MM.1S (cell line): ENCODE data around the gene DIS3L2.

Source experiments
- DNase-seq: peaks from one replicate; pipeline ENCODE4 v3.0.0-alpha.2; 2015
- H2AFZ ChIP-seq: fragments of 300-600 bp; sonication (generic); 2 replicates; pipeline ENCODE4 v1.6.0; 2016; ENCODE audit warnings: antibody characterized with exemption, low read length
- H3F3A ChIP-seq: fragments of 300-600 bp; sonication (generic); 2 replicates; pipeline ENCODE4 v1.6.1; 2016; ENCODE audit warnings: mild to moderate bottlenecking, antibody characterized with exemption, low read length, moderate library complexity, mixed read lengths; ENCODE audit not compliant: insufficient read depth
- H3K27ac ChIP-seq: fragments of 300-600 bp; sonication (generic); 2 replicates; pipeline ENCODE4 v1.5.1; 2016; ENCODE audit warnings: mild to moderate bottlenecking, low read length
- H3K27me3 ChIP-seq: fragments of 300-600 bp; sonication (generic); replicated peaks from 2 replicates; pipeline ENCODE4 v1.6.0; 2016; ENCODE audit warnings: low read length; ENCODE audit not compliant: insufficient read depth
- H3K36me3 ChIP-seq: fragments of 300-600 bp; sonication (generic); replicated peaks from 2 replicates; pipeline ENCODE4 v1.6.1; 2016; ENCODE audit warnings: mild to moderate bottlenecking, low read length, mixed read lengths; ENCODE audit not compliant: insufficient read depth
- H3K4me1 ChIP-seq: fragments of 300-600 bp; sonication (generic); 2 replicates; pipeline ENCODE4 v1.6.1; 2016; ENCODE audit warnings: low read length, mixed read lengths
- H3K4me2 ChIP-seq: fragments of 300-600 bp; sonication (generic); 2 replicates; pipeline ENCODE4 v1.6.0; 2016; ENCODE audit warnings: low read depth, low read length
- H3K4me3 ChIP-seq: fragments of 300-600 bp; sonication (generic); 2 replicates; pipeline ENCODE4 v1.5.1; 2016; ENCODE audit warnings: low read length, mixed read lengths
- H3K79me2 ChIP-seq: fragments of 300-600 bp; sonication (generic); 2 replicates; pipeline ENCODE4 v1.6.1; 2016; ENCODE audit warnings: mixed run types, low read length, mixed read lengths
- H3K9ac ChIP-seq: fragments of 300-600 bp; sonication (generic); 2 replicates; pipeline ENCODE4 v1.6.1; 2016; ENCODE audit warnings: low read length, mixed read lengths
- H3K9me2 ChIP-seq: fragments of 300-600 bp; sonication (generic); replicated peaks from 2 replicates; pipeline ENCODE4 v1.6.1; 2016; ENCODE audit warnings: mild to moderate bottlenecking, low read length, mixed read lengths; ENCODE audit not compliant: insufficient read depth
- H3K9me3 ChIP-seq: fragments of 300-600 bp; sonication (generic); replicated peaks from 2 replicates; pipeline ENCODE4 v1.6.1; 2016; ENCODE audit warnings: mild to moderate bottlenecking, low read length, mixed read lengths; ENCODE audit not compliant: insufficient read depth
- H4K20me1 ChIP-seq: fragments of 300-600 bp; sonication (generic); 2 replicates; pipeline ENCODE4 v1.6.1; 2016; ENCODE audit warnings: mild to moderate bottlenecking, low read length, moderate library complexity, mixed read lengths; ENCODE audit not compliant: insufficient read depth
- CTCF ChIP-seq: fragments of 300-600 bp; sonication (generic); IDR thresholded peaks from 2 replicates; pipeline ENCODE4 v1.5.1; 2016; ENCODE audit warnings: antibody characterized with exemption, low read length, mixed read lengths
- EZH2 ChIP-seq: fragments of 300-600 bp; sonication (generic); optimal IDR thresholded peaks from 2 replicates; pipeline ENCODE3; 2017; ENCODE audit warnings: low read depth, mild to moderate bottlenecking, antibody characterized with exemption, low read length, mixed read lengths
- EZH2phosphoT487 ChIP-seq: fragments of 300-600 bp; sonication (generic); IDR thresholded peaks from 2 replicates; pipeline ENCODE4 v1.6.1; 2018; ENCODE audit warnings: antibody characterized with exemption, low read length

The DIS3L2 gene

GRCh38 chr2:231928481-231928880 lies 33.0 kb upstream of the DIS3L2 start:
- Histone ChIP-seq H3K4me3 (no peak overlapping the region), H3K27me3 (no peaks in the 10 kb centered on the region), H4K20me1 (no peaks in the 10 kb centered on the region), H3K9me2 (no peaks in the 10 kb centered on the region), H3K9ac (no peak overlapping the region), H3K27ac (no peak overlapping the region), H2AFZ (no peak overlapping the region), H3K9me3 (no peaks in the 10 kb centered on the region), H3K4me2 (no peak overlapping the region), H3F3A (no peaks in the 10 kb centered on the region), H3K4me1 (no peaks in the 10 kb centered on the region), H3K79me2 (no peaks in the 10 kb centered on the region), H3K36me3 (no peaks in the 10 kb centered on the region)
- no peak for TF ChIP-seq EZH2phosphoT487
- TF ChIP-seq CTCF: no peak
- no peak for TF ChIP-seq EZH2
- no peak for DNase-seq

GRCh38 chr2:231928901-231929725 lies 32.4 kb upstream of the DIS3L2 start:
- no peak for TF ChIP-seq EZH2
- Histone ChIP-seq H3K9ac (no peak overlapping the region), H3F3A (no peaks in the 10 kb centered on the region), H3K79me2 (no peaks in the 10 kb centered on the region), H2AFZ (no peak overlapping the region), H4K20me1 (no peaks in the 10 kb centered on the region), H3K9me2 (no peaks in the 10 kb centered on the region), H3K4me2 (no peak overlapping the region), H3K9me3 (no peaks in the 10 kb centered on the region), H3K27me3 (no peaks in the 10 kb centered on the region), H3K36me3 (no peaks in the 10 kb centered on the region), H3K4me1 (no peaks in the 10 kb centered on the region), H3K4me3 (no peak overlapping the region), H3K27ac (no peak overlapping the region)
- DNase-seq: no peak

GRCh38 chr2:231929961-231930592 lies 31.4 kb upstream of the DIS3L2 start:
- no peaks in the 10 kb centered on the region for H3K4me1 ChIP-seq
- no peak overlapping the region for H3K9ac ChIP-seq
- H3K79me2 ChIP-seq: no peaks in the 10 kb centered on the region
- no peak overlapping the region for H2AFZ ChIP-seq
- no peak overlapping the region for H3K27ac ChIP-seq
- DNase-seq: no peak
- H3K9me2 ChIP-seq: no peaks in the 10 kb centered on the region
- H4K20me1 ChIP-seq: no peaks in the 10 kb centered on the region
- TF ChIP-seq EZH2phosphoT487: no peak
- peak; percentile 49 for TF ChIP-seq CTCF
- TF ChIP-seq EZH2: no peak
- H3K4me3 ChIP-seq: no peak overlapping the region
- H3K36me3 ChIP-seq: no peaks in the 10 kb centered on the region
- H3K4me2 ChIP-seq: no peak overlapping the region
- no peaks in the 10 kb centered on the region for H3K27me3 ChIP-seq
- no peaks in the 10 kb centered on the region for H3F3A ChIP-seq
- no peaks in the 10 kb centered on the region for H3K9me3 ChIP-seq
